Naive thymus-derived CD4-positive, alpha-beta T cell (primary cell): Measurements from ENCODE around the gene SHBG. TPM values are rescaled to one million over a fixed set of nuclear protein-coding genes. Genes with fewer than 3 reads are reported as not detected.

Source experiments
- ATAC-seq: fragments of 150-1000 bp; cut with Tn5 transposase; 2 replicates; pipeline ENCODE4 v1.10.0; 2021; ENCODE audit warnings: mild to moderate bottlenecking, moderate library complexity
- CTCF ChIA-PET: fragments of 350-600 bp; sonication (Branson Sonifier 250); formaldehyde crosslinking; loops from one replicate; lab custom pipeline; 2021; ENCODE audit warnings: antibody characterized with exemption; lab: Charles Lee
- POLR2A ChIA-PET: fragments of 350-600 bp; sonication (Branson Sonifier 250); formaldehyde crosslinking; loops from one replicate; lab custom pipeline; 2021; ENCODE audit warnings: antibody characterized with exemption, inconsistent platforms; lab: Charles Lee
- DNase-seq, 9 donors: peaks; one replicate each; pipeline versions ENCODE4 v3.0.0 to v3.0.0-alpha.2; 2020 to 2022; ENCODE audit warnings: mixed read lengths in 1 of 9
- H3K27ac ChIP-seq: one replicate; pipeline ENCODE4 v1.7.0; 2013; ENCODE audit warnings: mild to moderate bottlenecking, low read depth, low read length, moderate library complexity
- H3K27me3 ChIP-seq, 2 donors: one replicate each; pipeline ENCODE4 v1.7.0; 2013; ENCODE audit warnings: low read length in 2 of 2, mild to moderate bottlenecking in 2 of 2, moderate library complexity in 2 of 2; ENCODE audit not compliant: control insufficient read depth in 2 of 2, insufficient read depth in 2 of 2
- H3K36me3 ChIP-seq, 3 experiments: 1 replicate in 2 of 3; 2 replicates in 1 of 3; pipeline ENCODE4 v1.7.0; 2013; ENCODE audit warnings: low read length in 3 of 3, mild to moderate bottlenecking in 3 of 3, moderate library complexity in 1 of 3; ENCODE audit not compliant: insufficient read depth in 3 of 3, control insufficient read depth in 2 of 3
- H3K4me1 ChIP-seq, 2 donors: one replicate each; pipeline ENCODE4 v1.7.0; 2013; ENCODE audit warnings: low read length in 2 of 2, mild to moderate bottlenecking in 2 of 2, moderate library complexity in 1 of 2; ENCODE audit not compliant: control insufficient read depth in 2 of 2, insufficient read depth in 2 of 2
- H3K4me3 ChIP-seq: 2 replicates; pipeline ENCODE4 v1.7.0; 2013; ENCODE audit warnings: mild to moderate bottlenecking, low read length
- H3K9me3 ChIP-seq, 3 experiments: 1 replicate in 2 of 3; 2 replicates in 1 of 3; pipeline ENCODE4 v1.7.0; 2013; ENCODE audit warnings: low read length in 3 of 3; ENCODE audit not compliant: control insufficient read depth in 2 of 3
- H3K27ac Mint-ChIP-seq, 9 donors: one replicate each; pipeline ENCODE4 v1.8.0; 2020 to 2022; ENCODE audit warnings: mixed read lengths in 9 of 9, mild to moderate bottlenecking in 8 of 9, moderate library complexity in 5 of 9, inconsistent platforms in 2 of 9
- H3K27me3 Mint-ChIP-seq, 5 donors: one replicate each; pipeline ENCODE4 v1.8.0; 2021 to 2022; ENCODE audit warnings: mixed read lengths in 5 of 5, mild to moderate bottlenecking in 1 of 5
- H3K36me3 Mint-ChIP-seq, 5 donors: one replicate each; pipeline ENCODE4 v1.8.0; 2020 to 2022; ENCODE audit warnings: mixed read lengths in 5 of 5, mild to moderate bottlenecking in 3 of 5, inconsistent platforms in 1 of 5
- H3K4me1 Mint-ChIP-seq, 7 donors: one replicate each; pipeline ENCODE4 v1.8.0; 2020 to 2022; ENCODE audit warnings: mixed read lengths in 7 of 7, mild to moderate bottlenecking in 3 of 7, inconsistent platforms in 1 of 7
- H3K4me3 Mint-ChIP-seq, 10 donors: one replicate each; pipeline ENCODE4 v1.8.0; 2020 to 2022; ENCODE audit warnings: mild to moderate bottlenecking in 10 of 10, mixed read lengths in 10 of 10, moderate library complexity in 6 of 10, inconsistent platforms in 2 of 10
- H3K9me3 Mint-ChIP-seq, 11 donors: one replicate each; pipeline ENCODE4 v1.8.0; 2020 to 2022; ENCODE audit warnings: mixed read lengths in 11 of 11, mild to moderate bottlenecking in 4 of 11, inconsistent platforms in 1 of 11, moderate library complexity in 1 of 11
- intact Hi-C, 2 donors: fragments of 100-400 bp; cut with micrococcal nuclease; formaldehyde crosslinking; loops; one replicate each; pipeline ENCODE4 v1.15.1; 2023
- polyA plus RNA-seq, 2 donors: library from polyadenylated mRNA; unstranded; fragments of 300-500 nt; fragmentation: Illumina TruSeq; gene quantifications; one replicate each; pipeline ENCODE4 v1.2.3, GENCODE V29; 2021
- total RNA-seq, 6 experiments: library from RNA in 5 of 6; stranded (reverse) in 5 of 6; gene quantifications; 1 replicate in 5 of 6; 2 replicates in 1 of 6; pipeline ENCODE4 v1.2.3 and lab custom pipeline; 2021 to 2026

The SHBG gene
- total and polyA plus RNA-seq, 7 experiments from 2014 or later = not detected

DNA sequence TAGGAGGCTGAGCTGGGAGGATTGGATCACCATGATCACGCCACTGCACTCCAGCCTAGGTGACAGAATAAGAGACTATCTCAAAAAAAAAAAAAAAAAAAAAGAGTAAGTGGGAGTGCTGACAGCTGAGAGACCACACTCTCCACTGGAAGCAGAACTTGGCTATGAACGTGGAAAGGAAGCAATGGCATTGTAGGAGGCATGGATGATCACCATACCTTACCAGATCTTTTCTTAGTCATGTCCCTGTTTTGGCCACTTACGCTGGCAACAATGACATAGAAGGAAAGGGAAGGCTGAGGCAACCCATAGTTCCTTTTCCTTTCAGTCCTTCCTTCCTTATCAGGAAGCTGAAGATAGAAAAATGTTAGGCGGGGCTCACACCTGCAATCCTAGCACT is 17.1 kb downstream of the SHBG start:
- peaks cover 22 to 39% (median 29%) of the 10 kb centered on the region in 5 donors for H3K27me3 Mint-ChIP-seq
- CTCF ChIA-PET = no interaction called here
- no peak for ATAC-seq

DNA sequence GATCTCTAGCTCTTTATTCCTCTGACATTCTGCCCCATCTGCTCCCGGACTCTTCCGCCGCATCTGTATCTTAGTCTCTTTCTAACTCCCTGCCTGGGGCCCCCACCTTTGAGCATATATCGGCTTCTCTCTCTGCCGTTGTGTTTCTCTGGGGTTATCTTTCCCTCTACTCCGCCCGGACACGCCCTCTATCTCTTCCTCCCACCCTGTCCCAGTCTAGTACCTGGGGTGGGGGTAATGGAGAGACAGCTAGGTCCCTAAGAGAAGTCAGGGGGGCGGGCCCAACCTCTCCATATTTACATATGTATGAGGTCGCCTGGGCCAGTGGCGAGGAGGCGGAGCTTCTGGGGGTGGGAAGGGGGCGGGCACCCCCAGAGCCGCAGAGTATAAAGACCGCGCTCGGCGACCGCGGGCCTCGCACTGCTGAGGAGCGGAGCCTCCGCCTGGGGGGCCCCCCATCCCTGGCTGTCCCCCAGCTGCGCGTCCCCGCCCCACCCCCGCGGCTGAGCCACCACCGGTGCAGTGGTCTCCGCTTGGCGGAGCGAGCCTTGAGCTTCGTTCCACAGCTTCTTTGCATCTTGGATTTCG is 20.7 kb downstream of the SHBG start, which contains the start of gene ATP1B2:
TSS of gene ATP1B2 (plus strand) at position 418 of the 588 bp plus-strand sequence. CDS start 593 bp downstream, outside the sequence.
- H3K4me3 Mint-ChIP-seq = peak within 1 kb of the TSS; percentile 84 to 94 (median 90)
- POLR2A ChIA-PET = interaction anchor here (0.5 to 3.1 kb wide), 14 partner anchors 8 to 693 kb away, joined by 3 to 55 read pairs (median 3); partner anchors contain the start of genes FXR2, SAT2, SHBG and SLC16A13
- H3K4me1 Mint-ChIP-seq = peaks cover 10 to 21% (median 15%) of the 10 kb centered on the region in 7 donors
- Histone ChIP-seq H3K9me3 (no peaks in the 10 kb centered on the region), H3K4me1 (peaks cover 11 to 21% of the 10 kb centered on the region in 2 donors), H3K36me3 (no peaks in the 10 kb centered on the region), H3K4me3 (peak within 1 kb of the TSS; percentile 60), H3K27me3 (peaks cover 0 to 15% of the 10 kb centered on the region in 2 donors), H3K27ac (no peak within 1 kb of the TSS)
- H3K36me3 Mint-ChIP-seq = peaks cover 0 to 4% (median 2%) of the 10 kb centered on the region in 5 donors
- ATAC-seq (peak; percentile 95), DNase-seq (peak; percentile 44 to 89 (median 66))
- peaks cover 28 to 70% (median 39%) of the 10 kb centered on the region in 5 donors for H3K27me3 Mint-ChIP-seq
- peak within 1 kb of the TSS in 5 of 9 donors; percentile 7 to 70 (median 59) for H3K27ac Mint-ChIP-seq
- CTCF ChIA-PET = interaction anchor here (0.6 to 1.8 kb wide), 3 partner anchors 17 to 61 kb away, joined by 3 to 11 read pairs (median 3); partner anchors contain the start of genes TP53 and WRAP53
- intact Hi-C loops = loop anchor here (1.0 to 2.0 kb wide), 4 partner anchors 23 to 78 kb away; partner anchors contain the start of genes SAT2 (in 2 of the 2) and TP53 (in 2 of the 2)
- H3K9me3 Mint-ChIP-seq = peaks cover 0 to 1% (median 0%) of the 10 kb centered on the region in 11 donors

More for the DNA sequence above, 17.1 kb downstream of the SHBG start:
- Mint-ChIP-seq H3K27ac (no peak overlapping the region), H3K36me3 (peaks cover 0 to 4% (median 0%) of the 10 kb centered on the region in 5 donors), H3K4me1 (peaks cover 11 to 25% (median 21%) of the 10 kb centered on the region in 7 donors), H3K4me3 (no peak overlapping the region), H3K9me3 (no peaks in the 10 kb centered on the region)
- Histone ChIP-seq H3K4me3 (no peak overlapping the region), H3K27ac (no peak overlapping the region), H3K9me3 (no peaks in the 10 kb centered on the region), H3K4me1 (peaks cover 11 to 21% of the 10 kb centered on the region in 2 donors), H3K27me3 (peaks cover 0 to 15% of the 10 kb centered on the region in 2 donors), H3K36me3 (no peaks in the 10 kb centered on the region)
- no peak for DNase-seq
- intact Hi-C loops = no loop called here
- POLR2A ChIA-PET = no interaction called here

DNA sequence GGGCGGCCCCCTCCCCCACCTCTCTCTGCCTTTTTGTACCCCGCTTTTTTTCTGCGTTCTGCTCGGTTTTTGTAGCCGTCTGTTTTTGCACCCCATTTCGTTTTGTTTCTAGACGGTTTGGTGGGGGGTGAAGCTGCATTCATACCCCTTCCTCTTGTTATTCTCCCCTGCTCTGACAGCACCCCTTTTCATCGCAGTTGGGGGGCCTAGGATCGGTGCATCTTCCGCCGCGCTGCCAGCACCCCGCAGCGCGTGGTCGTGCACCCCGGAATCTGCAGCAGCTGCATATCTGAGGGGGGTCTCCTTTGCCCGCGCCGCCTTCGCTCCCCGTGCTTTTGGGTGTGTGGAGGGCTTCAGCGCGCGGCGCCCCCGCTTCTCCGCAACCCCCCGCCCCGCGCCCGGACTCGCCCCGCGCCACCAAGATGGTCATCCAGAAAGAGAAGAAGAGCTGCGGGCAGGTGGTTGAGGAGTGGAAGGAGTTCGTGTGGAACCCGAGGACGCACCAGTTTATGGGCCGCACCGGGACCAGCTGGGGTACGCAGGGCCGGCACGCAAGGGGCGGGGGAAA is 21.2 kb downstream of the SHBG start:
- Mint-ChIP-seq H3K4me3 (peak overlapping the region; percentile 82 to 94 (median 88)), H3K27me3 (peaks cover 26 to 70% (median 37%) of the 10 kb centered on the region in 5 donors), H3K4me1 (peaks cover 10 to 21% (median 15%) of the 10 kb centered on the region in 7 donors), H3K9me3 (peaks cover 0 to 1% (median 0%) of the 10 kb centered on the region in 11 donors), H3K36me3 (peaks cover 0 to 4% (median 2%) of the 10 kb centered on the region in 5 donors), H3K27ac (peak overlapping the region in 2 of 9 donors; percentile 17 to 59)
- Histone ChIP-seq H3K4me1 (peaks cover 11 to 21% of the 10 kb centered on the region in 2 donors), H3K9me3 (no peaks in the 10 kb centered on the region), H3K27ac (no peak overlapping the region), H3K27me3 (peaks cover 0 to 15% of the 10 kb centered on the region in 2 donors), H3K4me3 (peak overlapping the region; percentile 60), H3K36me3 (no peaks in the 10 kb centered on the region)
- intact Hi-C loops = loop anchor here (2.0 kb wide), 2 partner anchors 36 to 78 kb away; partner anchors contain the start of gene TP53 (in 2 of the 2)
- DNase-seq = no peak
- ChIA-PET POLR2A (interaction anchor here (0.5 to 3.1 kb wide), 13 partner anchors 9 to 694 kb away, joined by 3 to 55 read pairs (median 3); partner anchors contain the start of genes FXR2, SAT2, SLC16A13 and TMEM256), CTCF (interaction anchor here (0.7 to 1.8 kb wide), 3 partner anchors 15 to 62 kb away, joined by 3 to 11 read pairs (median 3); partner anchors contain the start of genes TP53 and WRAP53)
- no peak for ATAC-seq

DNA sequence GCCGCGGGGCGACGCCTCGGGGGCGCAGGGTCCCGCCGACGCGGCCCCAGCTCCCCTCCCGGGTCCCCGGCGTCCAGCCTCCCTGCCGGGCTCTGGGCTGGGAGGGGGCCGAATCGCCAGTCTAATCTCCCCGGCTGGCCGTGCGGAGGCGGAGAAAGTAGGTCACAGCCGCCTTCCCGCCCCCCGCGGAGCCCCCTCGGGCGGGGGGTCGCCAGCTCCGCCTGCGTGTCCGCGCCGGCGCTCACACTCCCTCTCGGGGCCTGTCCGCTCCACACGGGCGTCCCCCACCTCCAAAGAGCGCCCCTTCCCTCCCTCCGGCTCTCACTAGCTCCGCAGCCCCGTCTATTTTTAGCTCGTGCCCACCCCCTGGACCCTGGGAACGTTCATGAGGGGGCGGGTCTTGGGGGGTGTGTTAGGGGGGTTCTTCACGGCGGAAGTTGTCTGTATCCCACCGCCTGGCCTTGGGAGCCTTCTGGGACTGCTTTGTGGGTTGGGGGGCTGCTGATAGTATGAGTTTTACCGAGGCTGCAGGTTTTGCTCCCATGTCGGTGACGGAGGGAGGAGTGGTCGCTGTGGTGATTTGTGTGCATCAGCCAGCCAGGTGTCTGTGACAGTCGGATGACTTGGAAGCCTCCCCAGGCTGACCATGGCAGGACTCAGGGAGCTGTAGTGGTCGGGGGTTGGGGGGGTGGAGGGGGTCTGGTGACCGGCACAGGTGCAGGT is 21.9 kb downstream of the SHBG start:
- POLR2A ChIA-PET = interaction anchor here (0.6 to 3.1 kb wide), 9 partner anchors 8 to 616 kb away, joined by 3 to 55 read pairs (median 5); partner anchors contain the start of genes FXR2, SAT2, SLC16A13 and TP53
- Mint-ChIP-seq H3K27me3 (peaks cover 19 to 66% (median 33%) of the 10 kb centered on the region in 5 donors), H3K36me3 (peaks cover 0 to 4% (median 0%) of the 10 kb centered on the region in 5 donors), H3K4me3 (peak overlapping the region; percentile 32 to 94 (median 71)), H3K4me1 (peaks cover 10 to 21% (median 15%) of the 10 kb centered on the region in 7 donors), H3K27ac (no peak overlapping the region), H3K9me3 (peaks cover 0 to 1% (median 0%) of the 10 kb centered on the region in 11 donors)
- intact Hi-C loops = loop anchor here (2.0 kb wide), 2 partner anchors 35 to 79 kb away; partner anchors contain the start of gene TP53 (in 2 of the 2)
- Histone ChIP-seq H3K27ac (no peak overlapping the region), H3K27me3 (peaks cover 0 to 15% of the 10 kb centered on the region in 2 donors), H3K4me1 (peaks cover 11 to 21% of the 10 kb centered on the region in 2 donors), H3K4me3 (no peak overlapping the region), H3K9me3 (no peaks in the 10 kb centered on the region), H3K36me3 (no peaks in the 10 kb centered on the region)
- ATAC-seq (no peak), DNase-seq (no peak)
- CTCF ChIA-PET = interaction anchor here (0.6 to 1.8 kb wide), 3 partner anchors 15 to 206 kb away, joined by 3 to 11 read pairs (median 3); partner anchors contain the start of genes TP53 and WRAP53

DNA sequence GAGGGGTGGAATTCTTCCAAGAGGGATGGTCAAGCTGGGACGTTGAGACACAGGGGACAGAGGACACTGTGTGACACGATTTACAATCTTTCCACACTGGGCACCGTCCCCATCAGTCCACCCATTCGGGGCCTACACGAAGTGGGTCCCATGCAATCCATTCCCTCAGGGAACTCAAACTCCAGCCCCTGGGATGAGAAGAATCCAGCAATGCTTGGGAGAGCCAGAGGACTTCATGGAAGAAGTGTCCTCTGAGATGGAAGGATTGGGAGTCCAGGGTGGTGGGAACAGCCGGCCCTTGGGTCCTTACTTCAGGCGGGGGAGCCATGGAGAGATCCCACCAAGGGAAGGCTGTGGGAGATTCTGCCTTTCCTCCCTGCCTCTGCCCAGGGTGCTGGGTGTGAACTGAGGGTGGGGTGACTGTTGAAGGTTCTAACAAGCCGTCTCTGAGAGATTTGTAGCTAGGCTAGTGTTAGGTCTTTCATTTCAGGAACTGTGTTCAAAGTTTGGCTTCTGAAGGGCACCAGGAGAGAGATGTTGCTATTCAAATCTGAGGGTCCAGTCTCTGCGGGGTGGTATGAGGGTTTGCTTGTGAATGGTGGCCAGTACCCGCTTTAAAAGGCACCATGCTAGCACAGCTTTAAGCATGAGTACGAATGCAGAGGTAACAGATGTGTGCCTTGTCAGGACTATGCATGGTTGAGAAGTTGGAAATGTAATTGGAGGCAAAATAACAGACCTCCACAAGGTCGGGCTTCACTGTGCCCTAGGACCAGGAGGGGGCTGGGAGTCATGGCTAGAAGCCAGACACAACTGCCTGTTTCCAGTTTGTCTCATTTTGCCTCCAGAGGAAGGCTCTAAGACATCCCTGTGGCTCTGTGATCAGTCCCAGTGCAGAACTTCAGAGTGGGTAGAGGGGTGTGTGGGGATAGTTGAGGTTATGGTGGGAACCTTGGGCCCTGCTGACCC is 22.7 kb downstream of the SHBG start:
- peak overlapping the region in 1 of 9 donors; percentile 10 for H3K27ac Mint-ChIP-seq

More for the DNA sequence above, 22.7 kb downstream of the SHBG start:
- Mint-ChIP-seq H3K9me3 (peaks cover 0 to 1% (median 0%) of the 10 kb centered on the region in 11 donors), H3K27me3 (peaks cover 16 to 64% (median 33%) of the 10 kb centered on the region in 5 donors), H3K36me3 (peaks cover 0 to 4% (median 0%) of the 10 kb centered on the region in 5 donors), H3K4me3 (peak overlapping the region in 8 of 10 donors; percentile 14 to 92 (median 50)), H3K4me1 (peaks cover 10 to 21% (median 15%) of the 10 kb centered on the region in 7 donors)
- no peak for ATAC-seq
- peaks cover 11 to 21% of the 10 kb centered on the region in 2 donors for H3K4me1 ChIP-seq
- H3K36me3 ChIP-seq = no peaks in the 10 kb centered on the region
- no peak overlapping the region for H3K27ac ChIP-seq
- H3K4me3 ChIP-seq = no peak overlapping the region
- ChIA-PET CTCF (interaction anchor here (0.5 to 1.1 kb wide), 3 partner anchors 14 to 207 kb away, joined by 3 read pairs; no protein-coding TSS in a partner anchor), POLR2A (interaction anchor here (0.7 to 3.1 kb wide), 3 partner anchors 10 to 34 kb away, joined by 3 to 55 read pairs (median 10); partner anchors contain the start of genes TP53 and WRAP53)
- intact Hi-C loops = no loop called here
- H3K9me3 ChIP-seq = no peaks in the 10 kb centered on the region
- H3K27me3 ChIP-seq = peaks cover 0 to 15% of the 10 kb centered on the region in 2 donors
- no peak for DNase-seq
